Measurements from ENCODE around the gene CMIP.

CMIP gene

GRCh38 chr16:81592353-81592866, 147.8 kb downstream of the CMIP start:
- DNase-seq, result no peak

GRCh38 chr16:81593481-81593880, 148.9 kb downstream of the CMIP start:
- no peak for DNase-seq

- no peak for DNase-seq
Observed at GRCh38 chr16:81595629-81596292, 151.2 kb downstream of the CMIP start.

GRCh38 chr16:81597079-81597658, 152.6 kb downstream of the CMIP start:
- DNase-seq, result no peak

- DNase-seq, result no peak
Observed at GRCh38 chr16:81598083-81598482, 153.5 kb downstream of the CMIP start.

- no peak for DNase-seq
Observed at GRCh38 chr16:81599034-81599744, 154.6 kb downstream of the CMIP start.

GRCh38 chr16:81600275-81600674, 155.7 kb downstream of the CMIP start:
- no peak for DNase-seq

GRCh38 chr16:81601008-81601428, 156.4 kb downstream of the CMIP start:
- no peak for DNase-seq

- DNase-seq, result no peak
Observed at GRCh38 chr16:81601601-81602255, 157.1 kb downstream of the CMIP start.

- no peak for DNase-seq
Observed at GRCh38 chr16:81602256-81602776, 157.7 kb downstream of the CMIP start.

GRCh38 chr16:81602792-81603191, 158.2 kb downstream of the CMIP start:
- DNase-seq, result no peak

GRCh38 chr16:81604960-81605383, 160.4 kb downstream of the CMIP start:
- no peak for DNase-seq

- DNase-seq, result no peak
Observed at GRCh38 chr16:81606039-81606438, 161.4 kb downstream of the CMIP start.

GRCh38 chr16:81607006-81607405, 162.4 kb downstream of the CMIP start:
- no peak for DNase-seq

GRCh38 chr16:81607805-81608522, 163.4 kb downstream of the CMIP start:
- DNase-seq, result no peak

GRCh38 chr16:81608523-81609209, 164.1 kb downstream of the CMIP start:
- no peak for DNase-seq

GRCh38 chr16:81609323-81609892, 164.8 kb downstream of the CMIP start:
- DNase-seq, result no peak

- no peak for DNase-seq
Observed at GRCh38 chr16:81610144-81610842, 165.7 kb downstream of the CMIP start.

- DNase-seq, result no peak
Observed at GRCh38 chr16:81610936-81611335, 166.3 kb downstream of the CMIP start.

GRCh38 chr16:81611721-81612120, 167.1 kb downstream of the CMIP start:
- no peak for DNase-seq

Measured in CD4-positive, alpha-beta T cell treated with Interleukin-10 for 1 hour (primary cell).